ENCODE measurements around the gene AFG1L. TPM values are rescaled to one million over a fixed set of nuclear protein-coding genes. Genes with fewer than 3 reads are reported as not detected.

Gene AFG1L
- total RNA-seq, 3 donors from 2014 or later = 8.4 to 11.7 (median 10.6) TPM

- H3K4me1 ChIP-seq (ENCODE audit: low read depth) = no peaks in the 10 kb centered on the region
- DNase-seq (no peak), ATAC-seq (no peak)
- no peak overlapping the region for H3K4me3 ChIP-seq
- H3K36me3 ChIP-seq (ENCODE audit: low read depth) = no peaks in the 10 kb centered on the region
- TF ChIP-seq CTCF (IDR thresholded peaks at IDR 0.05) = no peak
- intact Hi-C loops (cut with DNase I, micrococcal nuclease) = no loop called here
- H3K9me3 ChIP-seq = no peaks in the 10 kb centered on the region
Observed at GRCh38 chr6:108469316-108469715, 174.5 kb downstream of the AFG1L start.

- ATAC-seq (no peak), DNase-seq (no peak)
- intact Hi-C loops (cut with DNase I, micrococcal nuclease) = no loop called here
- H3K9me3 ChIP-seq = no peaks in the 10 kb centered on the region
- H3K36me3 ChIP-seq (ENCODE audit: low read depth) = no peaks in the 10 kb centered on the region
- H3K4me1 ChIP-seq (ENCODE audit: low read depth) = no peaks in the 10 kb centered on the region
- TF ChIP-seq CTCF (IDR thresholded peaks at IDR 0.05) = no peak
- no peak overlapping the region for H3K4me3 ChIP-seq
Observed at GRCh38 chr6:108473197-108473596, 178.3 kb downstream of the AFG1L start.

- Histone ChIP-seq H3K4me3 (no peak overlapping the region), H3K36me3 (ENCODE audit: low read depth) (no peaks in the 10 kb centered on the region), H3K4me1 (ENCODE audit: low read depth) (no peaks in the 10 kb centered on the region), H3K9me3 (no peaks in the 10 kb centered on the region)
- intact Hi-C loops (cut with DNase I, micrococcal nuclease) = no loop called here
- no peak for TF ChIP-seq CTCF (IDR thresholded peaks at IDR 0.05)
- no peak for DNase-seq
- no peak for ATAC-seq
Observed at GRCh38 chr6:108476376-108476775, 181.5 kb downstream of the AFG1L start.

- no peaks in the 10 kb centered on the region for H3K9me3 ChIP-seq
- intact Hi-C loops (cut with DNase I, micrococcal nuclease) = no loop called here
- ATAC-seq (no peak), DNase-seq (no peak)
- no peaks in the 10 kb centered on the region for H3K4me1 ChIP-seq (ENCODE audit: low read depth)
- H3K4me3 ChIP-seq = no peak overlapping the region
- H3K36me3 ChIP-seq (ENCODE audit: low read depth) = no peaks in the 10 kb centered on the region
- no peak for TF ChIP-seq CTCF (IDR thresholded peaks at IDR 0.05)
Observed at GRCh38 chr6:108476847-108477430, 182.1 kb downstream of the AFG1L start.

GRCh38 chr6:108482559-108482958, 187.7 kb downstream of the AFG1L start:
- ATAC-seq (no peak), DNase-seq (no peak)
- H3K4me1 ChIP-seq (ENCODE audit: low read depth) = no peaks in the 10 kb centered on the region
- H3K9me3 ChIP-seq = no peaks in the 10 kb centered on the region
- intact Hi-C loops (cut with DNase I, micrococcal nuclease) = no loop called here
- no peak for TF ChIP-seq CTCF (IDR thresholded peaks at IDR 0.05)
- no peaks in the 10 kb centered on the region for H3K36me3 ChIP-seq (ENCODE audit: low read depth)
- no peak overlapping the region for H3K4me3 ChIP-seq

GRCh38 chr6:108484016-108484415, 189.2 kb downstream of the AFG1L start:
- H3K4me3 ChIP-seq = no peak overlapping the region

More at GRCh38 chr6:108484016-108484415, 189.2 kb downstream of the AFG1L start:
- DNase-seq (no peak), ATAC-seq (no peak)
- H3K9me3 ChIP-seq = no peaks in the 10 kb centered on the region
- intact Hi-C loops (cut with DNase I, micrococcal nuclease) = no loop called here
- H3K4me1 ChIP-seq (ENCODE audit: low read depth) = no peaks in the 10 kb centered on the region
- TF ChIP-seq CTCF (IDR thresholded peaks at IDR 0.05) = no peak
- H3K36me3 ChIP-seq (ENCODE audit: low read depth) = no peaks in the 10 kb centered on the region
